IMR-90 (cell line): Measurements from ENCODE around the gene PARP6. TPM values are rescaled to one million over a fixed set of nuclear protein-coding genes. Genes with fewer than 3 reads are reported as not detected.

Source experiments
- ATAC-seq: fragments of 200-7000 bp; cut with Tn5 transposase; 2 replicates; pipeline ENCODE4 v1.9.1; 2020; ENCODE audit warnings: low read depth, mild to moderate bottlenecking, moderate library complexity
- BruUV-seq: library from RNA; stranded (reverse); fragments of 400-500 nt; replicated peaks from 2 replicates; lab custom pipeline; 2021; lab: Mats Ljungman, UMichigan
- CTCF ChIA-PET: fragments of 300-600 bp; formaldehyde crosslinking; extraction: SDS; loops from one replicate; lab custom pipeline; 2021; ENCODE audit warnings: antibody characterized with exemption; lab: Yijun Ruan, JAX
- POLR2A ChIA-PET: fragments of 300-600 bp; sonication (Branson Sonifier 250); formaldehyde crosslinking; loops from one replicate; lab custom pipeline; 2022; ENCODE audit warnings: antibody characterized with exemption; ENCODE audit not compliant: unreplicated experiment; lab: Charles Lee
- DNase-seq: peaks from one replicate; pipeline ENCODE4 v3.0.0; 2013
- H2AFZ ChIP-seq: replicated peaks from 2 replicates; pipeline ENCODE3; 2013; ENCODE audit warnings: low read length, mild to moderate bottlenecking; ENCODE audit not compliant: poor library complexity
- H2AK5ac ChIP-seq: 2 replicates; pipeline ENCODE4 v1.6.1; 2013; ENCODE audit warnings: low read depth, low read length, inconsistent platforms
- H2AK9ac ChIP-seq: replicated peaks from 2 replicates; pipeline ENCODE3; 2013; ENCODE audit warnings: mild to moderate bottlenecking, low read depth, low read length, moderate library complexity; ENCODE audit not compliant: poor library complexity
- H2BK120ac ChIP-seq: 2 replicates; pipeline ENCODE4 v1.6.1; 2013; ENCODE audit warnings: low read depth, low read length, inconsistent platforms
- H2BK15ac ChIP-seq: 3 replicates; pipeline ENCODE4 v1.6.1; 2013; ENCODE audit warnings: low read depth, low read length, inconsistent platforms
- H2BK20ac ChIP-seq: 2 replicates; pipeline ENCODE4 v1.6.1; 2013; ENCODE audit warnings: low read depth, mild to moderate bottlenecking, inconsistent platforms, low read length, moderate library complexity
- H2BK5ac ChIP-seq: 2 replicates; pipeline ENCODE4 v1.6.1; 2013; ENCODE audit warnings: mild to moderate bottlenecking, low read depth, low read length, inconsistent platforms; ENCODE audit not compliant: poor library complexity, severe bottlenecking
- H3K14ac ChIP-seq: replicated peaks from 2 replicates; pipeline ENCODE4 v1.6.1; 2013; ENCODE audit warnings: low read depth, low read length, inconsistent platforms
- H3K18ac ChIP-seq: 2 replicates; pipeline ENCODE4 v1.6.1; 2013; ENCODE audit warnings: low read depth, low read length, control low read depth
- H3K23ac ChIP-seq: 2 replicates; pipeline ENCODE4 v1.6.1; 2013; ENCODE audit warnings: low read depth, low read length, inconsistent platforms
- H3K27ac ChIP-seq: 2 replicates; pipeline ENCODE4 v1.5.1; 2013; ENCODE audit warnings: mild to moderate bottlenecking, control low read depth, low read length; ENCODE audit not compliant: insufficient read depth
- H3K27me3 ChIP-seq: 2 replicates; pipeline ENCODE4 v1.6.1; 2013; ENCODE audit warnings: low read length; ENCODE audit not compliant: control insufficient read depth, insufficient read depth
- H3K36me3 ChIP-seq: 2 replicates; pipeline ENCODE4 v1.6.1; 2013; ENCODE audit warnings: low read length, mixed read lengths; ENCODE audit not compliant: control insufficient read depth, insufficient read depth
- H3K4ac ChIP-seq: 2 replicates; pipeline ENCODE4 v1.6.1; 2013; ENCODE audit warnings: low read depth, low read length, inconsistent platforms
- H3K4me1 ChIP-seq: 2 replicates; pipeline ENCODE4 v1.6.1; 2013; ENCODE audit warnings: low read length, mixed read lengths; ENCODE audit not compliant: control insufficient read depth, insufficient read depth
- H3K4me2 ChIP-seq: 2 replicates; pipeline ENCODE4 v1.6.1; 2013; ENCODE audit warnings: low read depth, mild to moderate bottlenecking, control low read depth, low read length, moderate library complexity
- H3K4me3 ChIP-seq: 2 replicates; pipeline ENCODE4 v1.5.1; 2013; ENCODE audit warnings: low read depth, mild to moderate bottlenecking, control low read depth, low read length, moderate library complexity; ENCODE audit not compliant: insufficient read depth
- H3K56ac ChIP-seq: 2 replicates; pipeline ENCODE4 v1.6.1; 2013; ENCODE audit warnings: low read length, inconsistent platforms; ENCODE audit not compliant: insufficient read depth; ENCODE audit errors: extremely low read depth
- H3K79me1 ChIP-seq, 2 experiments: 2 replicates each; pipeline ENCODE4 v1.6.1; 2013; ENCODE audit warnings: low read length in 2 of 2, inconsistent platforms in 1 of 2, low read depth in 1 of 2
- H3K9ac ChIP-seq: 2 replicates; pipeline ENCODE4 v1.6.1; 2013; ENCODE audit warnings: low read depth, low read length, control low read depth
- H3K9me1 ChIP-seq: 2 replicates; pipeline ENCODE4 v1.6.1; 2013; ENCODE audit warnings: low read length, inconsistent platforms; ENCODE audit not compliant: insufficient read depth
- H3K9me3 ChIP-seq: 2 replicates; pipeline ENCODE4 v1.6.1; 2013; ENCODE audit warnings: low read length; ENCODE audit not compliant: control insufficient read depth, insufficient read depth
- H4K20me1 ChIP-seq: 2 replicates; pipeline ENCODE4 v1.6.1; 2013; ENCODE audit warnings: low read length, inconsistent platforms; ENCODE audit not compliant: insufficient read depth
- H4K5ac ChIP-seq: 2 replicates; pipeline ENCODE4 v1.6.1; 2013; ENCODE audit warnings: mild to moderate bottlenecking, low read depth, low read length, control low read depth
- H4K8ac ChIP-seq, 2 experiments: 2 replicates each; pipeline ENCODE4 v1.6.1; 2013; ENCODE audit warnings: low read depth in 2 of 2, low read length in 2 of 2, control low read depth in 1 of 2, inconsistent platforms in 1 of 2
- H4K91ac ChIP-seq: 2 replicates; pipeline ENCODE4 v1.6.1; 2013; ENCODE audit warnings: low read depth, low read length, inconsistent platforms; ENCODE audit not compliant: insufficient read depth
- BHLHE40 ChIP-seq: fragments of 150-350 bp; IDR thresholded peaks from 2 replicates; pipeline ENCODE4 v1.6.1; 2016; ENCODE audit warnings: mild to moderate bottlenecking, low read depth, low read length
- CEBPB ChIP-seq: IDR thresholded peaks from 2 replicates; pipeline ENCODE4 v1.6.1; 2012; ENCODE audit warnings: low read depth, low read length, improper control_type of control experiment
- CHD1 ChIP-seq: IDR thresholded peaks from 2 replicates; pipeline ENCODE4 v1.6.1; 2012; ENCODE audit warnings: low read depth, low read length, improper control_type of control experiment
- CTCF ChIP-seq: conservative IDR thresholded peaks from 2 replicates; pipeline ENCODE4 v1.5.1; 2012; ENCODE audit warnings: mild to moderate bottlenecking, low read depth, low read length, improper control_type of control experiment
- ELK1 ChIP-seq: fragments of 150-350 bp; IDR thresholded peaks from 2 replicates; pipeline ENCODE4 v1.6.1; 2016; ENCODE audit warnings: low read depth, mild to moderate bottlenecking, low read length, moderate library complexity, borderline replicate concordance
- FOS ChIP-seq: fragments of 150-350 bp; IDR thresholded peaks from 2 replicates; pipeline ENCODE4 v1.6.1; 2016; ENCODE audit warnings: low read depth, low read length
- MAFK ChIP-seq: IDR thresholded peaks from 2 replicates; pipeline ENCODE4 v1.6.1; 2012; ENCODE audit warnings: low read depth, low read length, improper control_type of control experiment
- MAZ ChIP-seq: IDR thresholded peaks from 2 replicates; pipeline ENCODE4 v1.6.1; 2012; ENCODE audit warnings: low read depth, mild to moderate bottlenecking, low read length, improper control_type of control experiment, moderate library complexity, borderline replicate concordance
- MXI1 ChIP-seq: IDR thresholded peaks from 2 replicates; pipeline ENCODE4 v1.6.1; 2012; ENCODE audit warnings: low read depth, mild to moderate bottlenecking, low read length, moderate library complexity, borderline replicate concordance
- NFE2L2 ChIP-seq: fragments of 150-350 bp; IDR thresholded peaks from 2 replicates; pipeline ENCODE4 v1.6.1; 2016; ENCODE audit warnings: low read depth, mild to moderate bottlenecking, low read length
- POLR2A ChIP-seq: IDR thresholded peaks from 2 replicates; pipeline ENCODE4 v1.6.1; 2012; ENCODE audit warnings: mild to moderate bottlenecking, low read depth, low read length
- RAD21 ChIP-seq: IDR thresholded peaks from 2 replicates; pipeline ENCODE4 v1.6.1; 2012; ENCODE audit warnings: low read length, improper control_type of control experiment
- RCOR1 ChIP-seq: IDR thresholded peaks from 2 replicates; pipeline ENCODE4 v1.6.1; 2012; ENCODE audit warnings: mild to moderate bottlenecking, low read length, improper control_type of control experiment; ENCODE audit not compliant: insufficient replicate concordance
- RFX5 ChIP-seq: IDR thresholded peaks from 2 replicates; pipeline ENCODE4 v1.8.0; 2012; ENCODE audit warnings: low read depth, mild to moderate bottlenecking, low read length, moderate library complexity
- SMC3 ChIP-seq: fragments of 150-350 bp; IDR thresholded peaks from 2 replicates; pipeline ENCODE4 v1.6.1; 2016; ENCODE audit warnings: low read depth, mild to moderate bottlenecking, antibody characterized with exemption, low read length, moderate library complexity
- WGBS, 2 experiments: methylation state at CpG; one replicate each; pipeline versions ENCODE4 v1.1.5 to v1.1.7; 2013; ENCODE audit warnings: missing lambda C conversion rate in 2 of 2; ENCODE audit not compliant: insufficient read length in 1 of 2; ENCODE audit errors: extremely low coverage in 2 of 2; 5-methylcytosine and 5-hydroxymethylcytosine counted together
- dilution Hi-C: fragments of 300-500 bp; cut with HindIII; formaldehyde crosslinking; loops from one replicate; pipeline ENCODE4 v1.14.3; 2018; ENCODE audit warnings: low sequenced_read_pairs; ENCODE audit not compliant: unreplicated experiment
- in situ Hi-C: fragments of 300-500 bp; cut with MboI; formaldehyde crosslinking; loops from 3 replicates; pipeline ENCODE4 v1.14.3; 2019; ENCODE audit warnings: low sequenced_read_pairs, inconsistent platforms, mixed read lengths
- intact Hi-C: fragments of 100-400 bp; cut with micrococcal nuclease; formaldehyde crosslinking; loops from 2 replicates; pipeline ENCODE4 v1.10.0; 2022
- polyA plus RNA-seq, 3 experiments: library from polyadenylated mRNA; depleted of rRNA; stranded (reverse); fragments of >200 nt; gene quantifications; 2 replicates each; pipeline ENCODE4 v1.2.3, GENCODE V29; 2012; ENCODE audit warnings: low replicate concordance in 1 of 3
- total RNA-seq: library from RNA; depleted of rRNA; stranded (reverse); fragments of >200 nt; gene quantifications from 2 replicates; pipeline ENCODE4 v1.2.3, GENCODE V29; 2012
- TF ChIP-seq, protein P1 (sequence below): fragments of 150-350 bp; IDR thresholded peaks from 2 replicates; pipeline ENCODE4 v1.6.1; 2017; ENCODE audit warnings: mild to moderate bottlenecking, antibody characterized with exemption, low read length, low read depth

PARP6 gene
- total and polyA plus RNA-seq, 2 of the 4 experiments (the other 2 are of a cell fraction), result 13.4 to 45.1 TPM

GRCh38 chr15:72318408-72318942, 46.1 kb upstream of the PARP6 start:
- ChIA-PET CTCF (no interaction called here), POLR2A (no interaction called here)
- Histone ChIP-seq H2BK5ac (no peak overlapping the region), H3K18ac (no peak overlapping the region), H2AFZ (no peak overlapping the region), H3K9me1 (no peaks in the 10 kb centered on the region; the same call in 1 of the 2 replicates), H3K4me2 (no peak overlapping the region), H4K5ac (no peak overlapping the region), H2BK15ac (no peak overlapping the region), H3K27me3 (peaks cover 22% of the 10 kb centered on the region), H3K9ac (no peak overlapping the region), H3K9me3 (no peaks in the 10 kb centered on the region), H3K79me1 (no peaks in the 10 kb centered on the region), H2BK120ac (no peak overlapping the region), H3K4me1 (no peaks in the 10 kb centered on the region), H2BK20ac (no peak overlapping the region), H3K14ac (no peak overlapping the region), H3K23ac (no peak overlapping the region), H3K36me3 (no peaks in the 10 kb centered on the region), H4K20me1 (0 out of 2 replicates have a peak, but pooled peaks cover 5% of the 10 kb centered on the region), H3K4me3 (no peak overlapping the region), H2AK5ac (no peak overlapping the region), H3K4ac (no peak overlapping the region), H3K27ac (no peak overlapping the region), H3K56ac (no peak overlapping the region), H2AK9ac (no peak overlapping the region), H4K8ac (no peak overlapping the region), H4K91ac (no peak overlapping the region)
- BruUV-seq, result no TSS peak
- dilution Hi-C loops, result no loop called here
- in situ Hi-C loops, result no loop called here
- TF ChIP-seq MAZ, result no peak
- no peak for TF ChIP-seq RCOR1
- TF ChIP-seq CHD1, result no peak
- TF ChIP-seq FOS, result no peak
- TF ChIP-seq MAFK, result no peak
- TF ChIP-seq RAD21, result no peak
- TF ChIP-seq CTCF, result no peak
- no peak for TF ChIP-seq MXI1
- TF ChIP-seq POLR2A, result no peak
- TF ChIP-seq SMC3, result no peak
- TF ChIP-seq, protein P1, sequence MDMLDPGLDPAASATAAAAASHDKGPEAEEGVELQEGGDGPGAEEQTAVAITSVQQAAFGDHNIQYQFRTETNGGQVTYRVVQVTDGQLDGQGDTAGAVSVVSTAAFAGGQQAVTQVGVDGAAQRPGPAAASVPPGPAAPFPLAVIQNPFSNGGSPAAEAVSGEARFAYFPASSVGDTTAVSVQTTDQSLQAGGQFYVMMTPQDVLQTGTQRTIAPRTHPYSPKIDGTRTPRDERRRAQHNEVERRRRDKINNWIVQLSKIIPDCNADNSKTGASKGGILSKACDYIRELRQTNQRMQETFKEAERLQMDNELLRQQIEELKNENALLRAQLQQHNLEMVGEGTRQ, result no peak
- no peak for TF ChIP-seq RFX5
- TF ChIP-seq NFE2L2, result no peak
- no peak for TF ChIP-seq ELK1
- no peak for TF ChIP-seq BHLHE40
- TF ChIP-seq CEBPB, result no peak
- DNase-seq (no peak), ATAC-seq (no peak)
- intact Hi-C loops, result no loop called here
- WGBS, 2 experiments, result no CpG with 5 or more reads among the region's 2 CpGs
